Endothelial cell of umbilical vein (primary cell): ENCODE measurements around the gene MTA1. TPM values are rescaled to one million over a fixed set of nuclear protein-coding genes. Genes with fewer than 3 reads are reported as not detected.

ENCODE experiments used
- BruUV-seq: library from RNA; stranded (reverse); fragments of 400-500 nt; replicated peaks from 2 replicates; lab custom pipeline; 2021; lab: Mats Ljungman, UMichigan
- CTCF ChIA-PET: fragments of 300-600, 350-600 bp; sonication (Branson Sonifier 250); formaldehyde crosslinking; loops from one replicate; lab custom pipeline; 2021; ENCODE audit warnings: antibody characterized with exemption, inconsistent platforms; lab: Charles Lee
- POLR2A ChIA-PET: fragments of 300-600, 350-600 bp; sonication (Branson Sonifier 250); formaldehyde crosslinking; loops from one replicate; lab custom pipeline; 2021; ENCODE audit warnings: antibody characterized with exemption, inconsistent platforms; lab: Charles Lee
- DNase-seq: peaks from one replicate; pipeline ENCODE4 v3.0.0-alpha.2; 2011; ENCODE audit warnings: low read depth, low spot score
- FAIRE-seq: peaks from 2 replicates; lab custom pipeline; 2011; peaks lifted over from hg19 to GRCh38; lab: Jason Lieb, UNC
- H2AFZ ChIP-seq: 2 replicates; pipeline ENCODE4 v1.6.0; 2012; ENCODE audit warnings: low read depth, low read length, control low read depth, inconsistent platforms
- H3K27ac ChIP-seq: 2 replicates; pipeline ENCODE4 v1.5.1; 2011; ENCODE audit warnings: low read depth, mild to moderate bottlenecking, control low read depth, low read length, moderate library complexity; ENCODE audit not compliant: insufficient read depth
- H3K27me3 ChIP-seq, 2 experiments: 2 replicates each; pipeline versions ENCODE4 v1.6.0 to v1.6.1; 2011; ENCODE audit warnings: low read length in 2 of 2, mixed read lengths in 1 of 2; ENCODE audit not compliant: control insufficient read depth in 2 of 2, insufficient read depth in 2 of 2
- H3K36me3 ChIP-seq, 2 experiments: 2 replicates in 1 of 2; 3 replicates in 1 of 2; pipeline ENCODE4 v1.5.1; 2011; ENCODE audit warnings: low read length in 2 of 2, mild to moderate bottlenecking in 1 of 2, moderate library complexity in 1 of 2; ENCODE audit not compliant: control insufficient read depth in 2 of 2, insufficient read depth in 2 of 2; ENCODE audit errors: extremely low read depth in 1 of 2
- H3K4me1 ChIP-seq: 3 replicates; pipeline ENCODE4 v1.5.1; 2011; ENCODE audit warnings: mild to moderate bottlenecking, low read length; ENCODE audit not compliant: control insufficient read depth, insufficient read depth; ENCODE audit errors: extremely low read depth
- H3K4me2 ChIP-seq: 2 replicates; pipeline ENCODE4 v1.6.1; 2011; ENCODE audit warnings: low read length, control low read depth, mixed read lengths; ENCODE audit not compliant: insufficient read depth
- H3K4me3 ChIP-seq, 3 experiments: fragments of 200-600 bp in 1 of 3; sonication (generic), shearing (Covaris generic) in 1 of 3; replicated peaks in 1 of 3; 2 replicates each; pipeline ENCODE4 v1.5.1; 2011 to 2016; ENCODE audit warnings: control low read depth in 3 of 3, low read length in 3 of 3, mild to moderate bottlenecking in 2 of 3, inconsistent platforms in 1 of 3, low read depth in 1 of 3, moderate library complexity in 1 of 3; ENCODE audit not compliant: insufficient read depth in 1 of 3
- H3K79me2 ChIP-seq: 2 replicates; pipeline ENCODE4 v1.6.0; 2012; ENCODE audit warnings: low read length, inconsistent platforms; ENCODE audit not compliant: control insufficient read depth, insufficient read depth
- H3K9ac ChIP-seq: replicated peaks from 2 replicates; pipeline ENCODE3; 2011; ENCODE audit warnings: low read length, control low read depth; ENCODE audit not compliant: insufficient read depth; ENCODE audit errors: extremely low read depth
- H3K9me1 ChIP-seq: replicated peaks from 3 replicates; pipeline ENCODE4 v1.6.0; 2011; ENCODE audit warnings: mild to moderate bottlenecking, low read length; ENCODE audit not compliant: control insufficient read depth, insufficient read depth; ENCODE audit errors: extremely low read depth
- H3K9me3 ChIP-seq: replicated peaks from 2 replicates; pipeline ENCODE4 v1.5.1; 2012; ENCODE audit warnings: low read length, inconsistent platforms; ENCODE audit not compliant: control insufficient read depth, insufficient read depth
- H4K20me1 ChIP-seq: replicated peaks from 2 replicates; pipeline ENCODE3; 2011; ENCODE audit warnings: mild to moderate bottlenecking, low read length; ENCODE audit not compliant: control insufficient read depth, insufficient read depth; ENCODE audit errors: extremely low read depth
- CTCF ChIP-seq, 2 donors: IDR thresholded peaks; 1 replicate in 1 of 2; 2 replicates in 1 of 2; pipeline ENCODE4 v1.5.1; 2011; ENCODE audit warnings: low read length in 2 of 2, mild to moderate bottlenecking in 2 of 2, moderate library complexity in 2 of 2, control low read depth in 1 of 2, inconsistent platforms in 1 of 2, low read depth in 1 of 2; ENCODE audit not compliant: insufficient read depth in 1 of 2; ENCODE audit errors: extremely low read depth in 1 of 2
- EZH2 ChIP-seq: IDR thresholded peaks from 2 replicates; pipeline ENCODE4 v1.6.1; 2012; ENCODE audit warnings: borderline replicate concordance, low read depth, mild to moderate bottlenecking, moderate library complexity, low read length, inconsistent platforms; ENCODE audit not compliant: severe bottlenecking
- FOS ChIP-seq: IDR thresholded peaks from 2 replicates; pipeline ENCODE4 v1.6.1; 2011; ENCODE audit warnings: mild to moderate bottlenecking, low read length, moderate library complexity, borderline replicate concordance; ENCODE audit not compliant: insufficient read depth
- GATA2 ChIP-seq: IDR thresholded peaks from 2 replicates; pipeline ENCODE4 v1.7.0; 2011; ENCODE audit warnings: low read depth, mild to moderate bottlenecking, moderate library complexity, mixed read lengths, low read length; ENCODE audit not compliant: insufficient read length, insufficient read depth
- MYC ChIP-seq: IDR thresholded peaks from one replicate; pipeline ENCODE4 v1.6.1; 2011; ENCODE audit warnings: mild to moderate bottlenecking, low read depth, low read length
- POLR2A ChIP-seq: IDR thresholded peaks from 2 replicates; pipeline ENCODE4 v1.6.1; 2012; ENCODE audit warnings: low read depth, mild to moderate bottlenecking, control low read depth, low read length
- POLR2AphosphoS5 ChIP-seq: IDR thresholded peaks from 2 replicates; pipeline ENCODE4 v1.6.1; 2012; ENCODE audit warnings: low read depth, mild to moderate bottlenecking, control low read depth, low read length, moderate library complexity; ENCODE audit not compliant: insufficient read depth
- dilution Hi-C: fragments of 300-500 bp; cut with MboI; formaldehyde crosslinking; loops from one replicate; pipeline ENCODE4 v1.15.0; 2019; ENCODE audit warnings: low sequenced_read_pairs; ENCODE audit not compliant: extremely low pct_ligation_motif_present
- intact Hi-C: fragments of 100-400 bp; cut with micrococcal nuclease; formaldehyde crosslinking; loops from one replicate; pipeline ENCODE4 v1.10.0; 2022
- polyA plus RNA-seq, 4 experiments: library from polyadenylated mRNA; depleted of rRNA in 3 of 4; stranded (reverse) in 3 of 4; unstranded in 1 of 4; fragments of >200 nt; gene quantifications; 2 replicates each; pipeline versions ENCODE4 v1.2.1 to v1.2.3, GENCODE V29; 2011 to 2012; ENCODE audit warnings: missing spikeins in 1 of 4
- total RNA-seq: library from RNA; stranded (reverse); gene quantifications from 2 replicates; pipeline ENCODE4 v1.2.3, GENCODE V29; 2021

The MTA1 gene
- total and polyA plus RNA-seq, 2 donors (not counting 3 experiments of a cell fraction or from before 2014, with no cell fraction given) = 85.2 to 167 TPM

DNA sequence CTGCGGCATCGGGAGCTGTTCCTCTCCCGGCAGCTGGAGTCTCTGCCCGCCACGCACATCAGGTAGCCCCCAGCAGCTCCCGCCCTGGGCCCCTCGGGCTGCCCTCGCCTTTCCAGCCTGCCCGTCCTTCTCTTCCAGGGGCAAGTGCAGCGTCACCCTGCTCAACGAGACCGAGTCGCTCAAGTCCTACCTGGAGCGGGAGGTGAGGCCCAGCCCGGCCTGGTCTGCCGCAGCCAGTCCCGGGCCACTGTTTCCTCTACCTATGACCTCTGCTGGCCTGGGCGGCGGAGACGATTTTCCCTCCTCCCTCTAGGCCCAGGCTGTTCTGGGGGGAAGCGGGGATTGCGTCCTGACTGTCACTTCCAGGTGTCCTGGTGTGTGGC, 30.5 kb downstream of the MTA1 start:
- H3K36me3 ChIP-seq = peaks cover 3 to 32% of the 10 kb centered on the region in 2 experiments
- H4K20me1 ChIP-seq = no peaks in the 10 kb centered on the region
- DNase-seq (no peak), FAIRE-seq (no peak)
- dilution Hi-C loops (no loop called here), intact Hi-C loops (no loop called here)
- no peaks in the 10 kb centered on the region for H3K9me1 ChIP-seq
- BruUV-seq = no TSS peak
- no peak overlapping the region for H3K4me2 ChIP-seq
- POLR2A ChIA-PET = no interaction called here
- no peak overlapping the region for H3K27ac ChIP-seq
- no peaks in the 10 kb centered on the region for H3K4me1 ChIP-seq
- H3K9ac ChIP-seq = no peak overlapping the region
- H3K4me3 ChIP-seq = no peak overlapping the region
- no peaks in the 10 kb centered on the region for H3K9me3 ChIP-seq
- CTCF ChIA-PET = no interaction called here
- H2AFZ ChIP-seq = no peak overlapping the region
- peaks cover 6% of the 10 kb centered on the region for H3K79me2 ChIP-seq
- H3K27me3 ChIP-seq = no peaks in the 10 kb centered on the region
- TF ChIP-seq POLR2AphosphoS5 = no peak
- no peak for TF ChIP-seq MYC
- TF ChIP-seq CTCF (IDR thresholded peaks at IDR 0.05; ENCODE audit: extremely low read depth in 1 of 2, insufficient read depth in 1 of 2, low read depth in 1 of 2, low read length in 2 of 2) = no peak
- no peak for TF ChIP-seq FOS
- TF ChIP-seq GATA2 = no peak
- TF ChIP-seq EZH2 = no peak
- no peak for TF ChIP-seq POLR2A
